Bronchial epithelial cell (primary cell): Measurements from ENCODE around the gene JOSD2. TPM values are rescaled to one million over a fixed set of nuclear protein-coding genes. Genes with fewer than 3 reads are reported as not detected.
A peak's percentile ranks its signal among the peaks of the same experiment; 100 is the strongest.

Source experiments
- DNase-seq: peaks from one replicate; pipeline ENCODE4 v3.0.0-alpha.2; 2010; ENCODE audit warnings: low read depth
- FAIRE-seq: peaks from 2 replicates; lab custom pipeline; 2011; peaks lifted over from hg19 to GRCh38; lab: Jason Lieb, UNC
- H3K27me3 ChIP-seq: 2 replicates; pipeline ENCODE4 v1.5.1; 2011; ENCODE audit warnings: low read length; ENCODE audit not compliant: control insufficient read depth, insufficient read depth
- H3K36me3 ChIP-seq: 2 replicates; pipeline ENCODE4 v1.5.1; 2011; ENCODE audit warnings: low read length; ENCODE audit not compliant: control insufficient read depth, insufficient read depth
- H3K4me3 ChIP-seq: 2 replicates; pipeline ENCODE4 v1.5.1; 2011; ENCODE audit warnings: mild to moderate bottlenecking, low read depth, low read length, control low read depth
- CTCF ChIP-seq: IDR thresholded peaks from 2 replicates; pipeline ENCODE4 v1.5.1; 2011; ENCODE audit warnings: mild to moderate bottlenecking, moderate library complexity, low read length, control low read depth, inconsistent platforms; ENCODE audit not compliant: insufficient read depth, severe bottlenecking
- total RNA-seq: library from RNA; depleted of rRNA; stranded (reverse); fragments of >200 nt; gene quantifications from 2 replicates; pipeline ENCODE4 v1.2.1, GENCODE V29; 2014

JOSD2 gene
- total RNA-seq, 1 donor from 2014 or later = 10.5 TPM

- Histone ChIP-seq H3K36me3 (no peaks in the 10 kb centered on the region), H3K4me3 (no peak overlapping the region), H3K27me3 (no peaks in the 10 kb centered on the region)
- FAIRE-seq (no peak), DNase-seq (no peak)
- TF ChIP-seq CTCF = no peak
Observed at GRCh38 chr19:50497022-50497405, 14.0 kb downstream of the JOSD2 start.

GRCh38 chr19:50496189-50497021, 14.6 kb downstream of the JOSD2 start:
- no peak for FAIRE-seq
- DNase-seq = no peak
- TF ChIP-seq CTCF = no peak
- Histone ChIP-seq H3K4me3 (no peak overlapping the region), H3K27me3 (no peaks in the 10 kb centered on the region), H3K36me3 (no peaks in the 10 kb centered on the region)

GRCh38 chr19:50495020-50495531, 15.9 kb downstream of the JOSD2 start:
- DNase-seq (no peak), FAIRE-seq (no peak)
- TF ChIP-seq CTCF = no peak

GRCh38 chr19:50494186-50495019, 16.6 kb downstream of the JOSD2 start:
- no peak for TF ChIP-seq CTCF
- no peaks in the 10 kb centered on the region for H3K27me3 ChIP-seq
- FAIRE-seq (peak; percentile 40), DNase-seq (no peak)
- H3K36me3 ChIP-seq = no peaks in the 10 kb centered on the region
- no peak overlapping the region for H3K4me3 ChIP-seq

More at GRCh38 chr19:50495020-50495531, 15.9 kb downstream of the JOSD2 start:
- no peaks in the 10 kb centered on the region for H3K36me3 ChIP-seq
- H3K27me3 ChIP-seq = no peaks in the 10 kb centered on the region
- no peak overlapping the region for H3K4me3 ChIP-seq

GRCh38 chr19:50493171-50493570, 17.8 kb downstream of the JOSD2 start:
- TF ChIP-seq CTCF = no peak
- no peak overlapping the region for H3K4me3 ChIP-seq
- DNase-seq (no peak), FAIRE-seq (no peak)
- no peaks in the 10 kb centered on the region for H3K36me3 ChIP-seq
- H3K27me3 ChIP-seq = no peaks in the 10 kb centered on the region
